Astrocyte (in vitro differentiated cells and primary cell): Measurements from ENCODE around the gene GHRH. TPM values are rescaled to one million over a fixed set of nuclear protein-coding genes. Genes with fewer than 3 reads are reported as not detected.

Experiments used
- DNase-seq: peaks from one replicate; pipeline ENCODE4 v3.0.0-alpha.2; 2010; ENCODE audit warnings: low read depth
- FAIRE-seq: peaks from 2 replicates; lab custom pipeline; 2011; peaks lifted over from hg19 to GRCh38; lab: Jason Lieb, UNC
- H2AFZ ChIP-seq: 2 replicates; pipeline ENCODE4 v1.6.0; 2012; ENCODE audit warnings: low read depth, low read length, inconsistent platforms
- H3K27ac ChIP-seq: 2 replicates; pipeline ENCODE4 v1.5.1; 2011; ENCODE audit warnings: low read depth, low read length, inconsistent platforms
- H3K27me3 ChIP-seq: 2 replicates; pipeline ENCODE4 v1.6.0; 2011; ENCODE audit warnings: low read length, inconsistent platforms; ENCODE audit not compliant: insufficient read depth
- H3K36me3 ChIP-seq: 2 replicates; pipeline ENCODE4 v1.5.1; 2011; ENCODE audit warnings: low read length, inconsistent platforms; ENCODE audit not compliant: insufficient read depth
- H3K4me1 ChIP-seq: 2 replicates; pipeline ENCODE4 v1.5.1; 2011; ENCODE audit warnings: low read length, inconsistent platforms; ENCODE audit not compliant: insufficient read depth
- H3K4me2 ChIP-seq: 2 replicates; pipeline ENCODE4 v1.6.0; 2012; ENCODE audit warnings: low read length, inconsistent platforms
- H3K4me3 ChIP-seq: 2 replicates; pipeline ENCODE4 v1.5.1; 2011; ENCODE audit warnings: low read depth, mild to moderate bottlenecking, low read length, inconsistent platforms; ENCODE audit not compliant: insufficient read depth
- H3K79me2 ChIP-seq: 2 replicates; pipeline ENCODE4 v1.6.0; 2012; ENCODE audit warnings: mild to moderate bottlenecking, low read length, inconsistent platforms; ENCODE audit not compliant: insufficient read depth
- H3K9ac ChIP-seq: 2 replicates; pipeline ENCODE4 v1.6.0; 2012; ENCODE audit warnings: mild to moderate bottlenecking, low read length, inconsistent platforms
- H3K9me3 ChIP-seq: 2 replicates; pipeline ENCODE4 v1.5.1; 2012; ENCODE audit warnings: low read depth, mild to moderate bottlenecking, low read length, inconsistent platforms; ENCODE audit not compliant: insufficient read depth
- H4K20me1 ChIP-seq: 2 replicates; pipeline ENCODE4 v1.6.0; 2012; ENCODE audit warnings: low read length, inconsistent platforms; ENCODE audit not compliant: insufficient read depth
- H3K27ac Mint-ChIP-seq: one replicate; pipeline ENCODE4 v1.8.0; 2021; ENCODE audit warnings: mild to moderate bottlenecking, mixed read lengths; ENCODE audit not compliant: unreplicated experiment
- H3K27me3 Mint-ChIP-seq: one replicate; pipeline ENCODE4 v1.8.0; 2021; ENCODE audit warnings: low read depth, mixed read lengths; ENCODE audit not compliant: unreplicated experiment
- H3K36me3 Mint-ChIP-seq: one replicate; pipeline ENCODE4 v1.8.0; 2021; ENCODE audit warnings: low read depth, mixed read lengths; ENCODE audit not compliant: unreplicated experiment
- H3K4me1 Mint-ChIP-seq: one replicate; pipeline ENCODE4 v1.8.0; 2021; ENCODE audit warnings: low read depth, mixed read lengths; ENCODE audit not compliant: unreplicated experiment
- H3K4me3 Mint-ChIP-seq: one replicate; pipeline ENCODE4 v1.8.0; 2021; ENCODE audit warnings: mild to moderate bottlenecking, moderate library complexity, mixed read lengths; ENCODE audit not compliant: unreplicated experiment
- H3K9me3 Mint-ChIP-seq: one replicate; pipeline ENCODE4 v1.8.0; 2021; ENCODE audit warnings: mild to moderate bottlenecking, mixed read lengths; ENCODE audit not compliant: unreplicated experiment
- EZH2 ChIP-seq: IDR thresholded peaks from 2 replicates; pipeline ENCODE4 v1.6.1; 2012; ENCODE audit warnings: mild to moderate bottlenecking, low read length, inconsistent platforms; ENCODE audit not compliant: insufficient read depth
- total RNA-seq: library from RNA; stranded (reverse); gene quantifications from 2 replicates; pipeline ENCODE4 v1.2.1, GENCODE V29; 2021
- TF ChIP-seq, protein P1 (sequence below): IDR thresholded peaks from 2 replicates; pipeline ENCODE4 v1.5.1; 2011; ENCODE audit warnings: low read depth, mild to moderate bottlenecking, inconsistent platforms, low read length, moderate library complexity; ENCODE audit not compliant: insufficient read depth

The GHRH gene
- total RNA-seq, 1 donor from 2014 or later = not detected

DNA sequence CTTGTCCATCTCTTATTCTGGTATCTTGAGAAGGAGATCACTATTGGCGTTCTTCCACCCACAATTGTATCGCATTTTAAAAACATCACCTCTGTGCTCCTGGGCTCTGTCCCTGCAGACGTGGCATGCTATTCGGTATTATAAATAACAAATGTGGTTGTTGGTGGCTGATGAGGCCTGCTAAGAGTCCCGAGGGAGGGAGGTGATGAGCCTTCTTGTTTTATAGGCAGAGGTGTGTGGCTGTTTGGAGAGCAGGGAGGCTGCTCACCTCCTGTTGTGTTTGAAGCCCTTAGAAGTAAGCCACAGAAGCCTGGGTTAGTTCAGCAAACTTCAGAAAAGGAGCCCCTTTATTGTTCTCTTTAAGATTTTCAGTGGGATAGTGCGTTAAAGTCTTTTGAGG, 43.5 kb upstream of the GHRH start:
- Mint-ChIP-seq H3K36me3 (peaks cover 39% of the 10 kb centered on the region), H3K4me3 (no peak overlapping the region), H3K9me3 (no peaks in the 10 kb centered on the region), H3K27ac (no peak overlapping the region), H3K4me1 (no peaks in the 10 kb centered on the region), H3K27me3 (no peaks in the 10 kb centered on the region)
- peaks cover 40% of the 10 kb centered on the region for H4K20me1 ChIP-seq
- no peak overlapping the region for H3K9ac ChIP-seq
- H3K4me2 ChIP-seq = no peak overlapping the region
- H3K4me3 ChIP-seq = no peak overlapping the region
- H3K9me3 ChIP-seq = no peaks in the 10 kb centered on the region
- DNase-seq (no peak), FAIRE-seq (no peak)
- H2AFZ ChIP-seq = no peak overlapping the region
- H3K27ac ChIP-seq = no peak overlapping the region
- H3K27me3 ChIP-seq = no peaks in the 10 kb centered on the region
- peaks cover 14% of the 10 kb centered on the region for H3K36me3 ChIP-seq
- H3K79me2 ChIP-seq = peaks cover 69% of the 10 kb centered on the region
- H3K4me1 ChIP-seq = no peaks in the 10 kb centered on the region
- no peak for TF ChIP-seq EZH2
- TF ChIP-seq, protein P1, sequence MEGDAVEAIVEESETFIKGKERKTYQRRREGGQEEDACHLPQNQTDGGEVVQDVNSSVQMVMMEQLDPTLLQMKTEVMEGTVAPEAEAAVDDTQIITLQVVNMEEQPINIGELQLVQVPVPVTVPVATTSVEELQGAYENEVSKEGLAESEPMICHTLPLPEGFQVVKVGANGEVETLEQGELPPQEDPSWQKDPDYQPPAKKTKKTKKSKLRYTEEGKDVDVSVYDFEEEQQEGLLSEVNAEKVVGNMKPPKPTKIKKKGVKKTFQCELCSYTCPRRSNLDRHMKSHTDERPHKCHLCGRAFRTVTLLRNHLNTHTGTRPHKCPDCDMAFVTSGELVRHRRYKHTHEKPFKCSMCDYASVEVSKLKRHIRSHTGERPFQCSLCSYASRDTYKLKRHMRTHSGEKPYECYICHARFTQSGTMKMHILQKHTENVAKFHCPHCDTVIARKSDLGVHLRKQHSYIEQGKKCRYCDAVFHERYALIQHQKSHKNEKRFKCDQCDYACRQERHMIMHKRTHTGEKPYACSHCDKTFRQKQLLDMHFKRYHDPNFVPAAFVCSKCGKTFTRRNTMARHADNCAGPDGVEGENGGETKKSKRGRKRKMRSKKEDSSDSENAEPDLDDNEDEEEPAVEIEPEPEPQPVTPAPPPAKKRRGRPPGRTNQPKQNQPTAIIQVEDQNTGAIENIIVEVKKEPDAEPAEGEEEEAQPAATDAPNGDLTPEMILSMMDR = no peak

DNA sequence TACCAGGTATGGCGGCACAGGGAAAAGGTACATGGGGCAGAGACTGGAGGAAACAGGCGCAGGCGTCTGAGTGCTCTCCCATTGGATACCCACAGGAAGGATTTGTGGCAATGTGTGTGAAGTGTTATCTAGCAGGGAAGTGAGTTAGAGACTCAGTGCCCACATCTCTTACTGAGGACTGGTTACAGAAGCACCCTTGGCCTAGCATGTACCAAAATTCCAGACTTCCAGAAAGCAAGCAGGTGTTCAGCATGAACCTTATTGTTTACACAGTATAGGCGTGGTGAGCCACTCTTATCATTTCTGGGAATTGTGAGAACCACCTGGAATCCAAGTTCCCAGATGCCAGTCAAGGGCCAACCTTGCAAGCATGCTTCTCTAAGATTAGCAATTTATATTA, 42.0 kb upstream of the GHRH start:
- Histone ChIP-seq H3K4me1 (peaks cover 5% of the 10 kb centered on the region), H3K9ac (no peak overlapping the region), H3K79me2 (peaks cover 69% of the 10 kb centered on the region), H3K27me3 (no peaks in the 10 kb centered on the region), H3K4me2 (no peak overlapping the region), H3K9me3 (no peaks in the 10 kb centered on the region), H2AFZ (no peak overlapping the region), H4K20me1 (peaks cover 30% of the 10 kb centered on the region), H3K36me3 (peaks cover 18% of the 10 kb centered on the region), H3K4me3 (no peak overlapping the region), H3K27ac (no peak overlapping the region)
- Mint-ChIP-seq H3K4me1 (no peaks in the 10 kb centered on the region), H3K36me3 (peaks cover 33% of the 10 kb centered on the region), H3K27me3 (no peaks in the 10 kb centered on the region), H3K4me3 (no peak overlapping the region), H3K9me3 (no peaks in the 10 kb centered on the region), H3K27ac (no peak overlapping the region)
- no peak for DNase-seq
- FAIRE-seq = no peak
- TF ChIP-seq, protein P1 = no peak
- TF ChIP-seq EZH2 = no peak

DNA sequence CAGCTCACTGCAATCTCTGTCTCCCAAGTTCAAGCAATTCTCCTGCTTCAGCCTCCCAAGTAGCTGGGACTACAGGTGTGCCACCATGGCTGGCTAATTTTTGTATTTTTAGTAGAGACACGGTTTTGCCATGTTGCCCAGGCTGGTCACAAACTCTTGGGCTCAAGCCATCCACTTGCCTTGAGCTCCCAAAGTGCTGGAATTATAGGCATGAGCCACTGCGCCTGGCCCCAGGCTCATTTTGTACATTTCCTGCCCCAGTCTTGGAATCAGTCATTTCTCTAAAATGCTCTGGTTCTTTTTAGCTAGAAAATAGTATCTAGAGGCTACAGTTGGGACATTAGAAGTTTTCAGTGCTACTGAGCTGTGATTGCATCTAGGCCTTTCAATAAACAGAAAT, 41.4 kb upstream of the GHRH start:
- TF ChIP-seq EZH2 = no peak
- TF ChIP-seq, protein P1 = no peak
- H3K4me3 Mint-ChIP-seq = no peak overlapping the region
- DNase-seq (no peak), FAIRE-seq (no peak)
- Histone ChIP-seq H3K27me3 (no peaks in the 10 kb centered on the region), H4K20me1 (peaks cover 24% of the 10 kb centered on the region), H3K27ac (no peak overlapping the region), H3K9me3 (no peaks in the 10 kb centered on the region), H3K4me1 (peaks cover 5% of the 10 kb centered on the region), H2AFZ (no peak overlapping the region), H3K9ac (no peak overlapping the region), H3K79me2 (peaks cover 69% of the 10 kb centered on the region), H3K36me3 (peaks cover 18% of the 10 kb centered on the region), H3K4me2 (no peak overlapping the region), H3K4me3 (no peak overlapping the region)
- peaks cover 30% of the 10 kb centered on the region for H3K36me3 Mint-ChIP-seq
- no peaks in the 10 kb centered on the region for H3K27me3 Mint-ChIP-seq
- no peaks in the 10 kb centered on the region for H3K9me3 Mint-ChIP-seq
- no peak overlapping the region for H3K27ac Mint-ChIP-seq
- no peaks in the 10 kb centered on the region for H3K4me1 Mint-ChIP-seq
